Mesenchymal stem cell (in vitro differentiated cells and primary cell): ENCODE results near the gene EMC9.
A peak's percentile ranks its signal among the peaks of the same experiment; 100 is the strongest.

Experiments used
- DNase-seq: peaks from one replicate; pipeline ENCODE4 v3.0.0-alpha.2; 2013
- H2AFZ ChIP-seq: one replicate; pipeline ENCODE4 v1.6.1; 2013; ENCODE audit warnings: low read depth, mild to moderate bottlenecking, control low read depth, inconsistent platforms, low read length, moderate library complexity
- H2AK5ac ChIP-seq: 2 replicates; pipeline ENCODE4 v1.6.1; 2013; ENCODE audit warnings: low read length, moderate library complexity, mild to moderate bottlenecking, inconsistent platforms; ENCODE audit not compliant: severe bottlenecking
- H2BK120ac ChIP-seq: one replicate; pipeline ENCODE4 v1.6.1; 2013; ENCODE audit warnings: low read depth, mild to moderate bottlenecking, inconsistent platforms, low read length, moderate library complexity
- H2BK12ac ChIP-seq, 2 experiments: one replicate each; pipeline ENCODE4 v1.6.1; 2013; ENCODE audit warnings: inconsistent platforms in 2 of 2, low read length in 2 of 2, mild to moderate bottlenecking in 2 of 2, moderate library complexity in 2 of 2, control low read depth in 1 of 2
- H2BK15ac ChIP-seq: one replicate; pipeline ENCODE4 v1.6.1; 2013; ENCODE audit warnings: mild to moderate bottlenecking, low read depth, inconsistent platforms; ENCODE audit not compliant: poor library complexity, severe bottlenecking
- H2BK5ac ChIP-seq: 2 replicates; pipeline ENCODE4 v1.6.1; 2013; ENCODE audit warnings: low read depth, mild to moderate bottlenecking, low read length, control low read depth, inconsistent platforms; ENCODE audit not compliant: poor library complexity, severe bottlenecking
- H3K14ac ChIP-seq, 2 experiments: one replicate each; pipeline ENCODE4 v1.6.1; 2013; ENCODE audit warnings: inconsistent platforms in 2 of 2, low read length in 2 of 2, control low read depth in 1 of 2, mild to moderate bottlenecking in 1 of 2, moderate library complexity in 1 of 2
- H3K18ac ChIP-seq, 2 experiments: one replicate each; pipeline ENCODE4 v1.6.1; 2013; ENCODE audit warnings: inconsistent platforms in 2 of 2, low read length in 2 of 2, control low read depth in 1 of 2, low read depth in 1 of 2, mild to moderate bottlenecking in 1 of 2
- H3K23ac ChIP-seq, 2 experiments: one replicate each; pipeline ENCODE4 v1.6.1; 2013; ENCODE audit warnings: inconsistent platforms in 2 of 2, low read length in 2 of 2, mild to moderate bottlenecking in 2 of 2, moderate library complexity in 2 of 2, control low read depth in 1 of 2
- H3K27ac ChIP-seq: 2 replicates; pipeline ENCODE4 v1.5.1; 2013; ENCODE audit warnings: mild to moderate bottlenecking, moderate library complexity, low read length, control low read depth, inconsistent platforms; ENCODE audit not compliant: poor library complexity, severe bottlenecking
- H3K27me3 ChIP-seq, 2 experiments: 2 replicates each; pipeline versions ENCODE4 v1.6.1 to v1.7.0; 2013; ENCODE audit warnings: low read length in 2 of 2, mild to moderate bottlenecking in 2 of 2, moderate library complexity in 2 of 2, control low read depth in 1 of 2, inconsistent platforms in 1 of 2; ENCODE audit not compliant: control insufficient read depth in 1 of 2, insufficient read depth in 1 of 2
- H3K36me3 ChIP-seq, 2 experiments: 2 replicates each; pipeline versions ENCODE4 v1.6.1 to v1.7.0; 2013; ENCODE audit warnings: low read length in 2 of 2, control low read depth in 1 of 2, inconsistent platforms in 1 of 2, low read depth in 1 of 2, mild to moderate bottlenecking in 1 of 2; ENCODE audit not compliant: insufficient read depth in 2 of 2, control insufficient read depth in 1 of 2
- H3K4ac ChIP-seq, 2 experiments: one replicate each; pipeline ENCODE4 v1.6.1; 2013; ENCODE audit warnings: inconsistent platforms in 2 of 2, low read length in 2 of 2, mild to moderate bottlenecking in 2 of 2, moderate library complexity in 2 of 2, control low read depth in 1 of 2, low read depth in 1 of 2
- H3K4me1 ChIP-seq: 2 replicates; pipeline ENCODE4 v1.6.1; 2013; ENCODE audit warnings: low read depth, low read length, control low read depth; ENCODE audit not compliant: control insufficient read depth, insufficient read depth
- H3K4me2 ChIP-seq: 2 replicates; pipeline ENCODE4 v1.6.1; 2013; ENCODE audit warnings: low read length, mild to moderate bottlenecking, inconsistent platforms; ENCODE audit not compliant: poor library complexity, severe bottlenecking
- H3K4me3 ChIP-seq, 2 experiments: 2 replicates each; pipeline versions ENCODE4 v1.5.1 to v1.7.0; 2013; ENCODE audit warnings: low read length in 2 of 2, mild to moderate bottlenecking in 2 of 2, control low read depth in 1 of 2, low read depth in 1 of 2; ENCODE audit not compliant: insufficient read depth in 1 of 2
- H3K79me1 ChIP-seq: replicated peaks from 2 replicates; pipeline ENCODE4 v1.6.1; 2013; ENCODE audit warnings: mild to moderate bottlenecking, control low read depth, low read length, inconsistent platforms; ENCODE audit not compliant: poor library complexity, severe bottlenecking
- H3K9ac ChIP-seq: 2 replicates; pipeline ENCODE4 v1.7.0; 2013; ENCODE audit warnings: mild to moderate bottlenecking, low read length, moderate library complexity
- H3K9me3 ChIP-seq: 2 replicates; pipeline ENCODE4 v1.7.0; 2013; ENCODE audit warnings: mild to moderate bottlenecking, low read length; ENCODE audit not compliant: control insufficient read depth
- H4K8ac ChIP-seq: one replicate; pipeline ENCODE4 v1.6.1; 2013; ENCODE audit warnings: inconsistent platforms, mild to moderate bottlenecking, low read length, moderate library complexity
- H4K91ac ChIP-seq: one replicate; pipeline ENCODE4 v1.6.1; 2013; ENCODE audit warnings: mild to moderate bottlenecking, low read length, inconsistent platforms
- WGBS: methylation state at CpG from one replicate; pipeline ENCODE4 v1.1.7; 2013; ENCODE audit warnings: mixed read lengths; 5-methylcytosine and 5-hydroxymethylcytosine counted together

EMC9 gene

GRCh38 chr14:24181371-24182077 lies 40.1 kb upstream of the EMC9 start:
- H3K36me3 ChIP-seq = peaks cover 95% of the 10 kb centered on the region in 2 experiments
- H3K4me3 ChIP-seq = no peak overlapping the region
- H3K4me1 ChIP-seq = peaks cover 16% of the 10 kb centered on the region
- DNase-seq = no peak
- H2BK120ac ChIP-seq = no peak overlapping the region
- H2BK15ac ChIP-seq = no peak overlapping the region
- H4K8ac ChIP-seq = no peak overlapping the region
- H3K14ac ChIP-seq = no peak overlapping the region
- H3K79me1 ChIP-seq = peaks cover 40% of the 10 kb centered on the region
- no peak overlapping the region for H3K4ac ChIP-seq
- no peak overlapping the region for H2BK5ac ChIP-seq
- 96% methylated on average over 19 of the region's 19 CpGs for WGBS
- H2BK12ac ChIP-seq = no peak overlapping the region
- H4K91ac ChIP-seq = no peak overlapping the region
- H3K9ac ChIP-seq = no peak overlapping the region
- no peak overlapping the region for H2AK5ac ChIP-seq
- H3K27me3 ChIP-seq = no peaks in the 10 kb centered on the region
- H2AFZ ChIP-seq = no peak overlapping the region
- no peak overlapping the region for H3K4me2 ChIP-seq
- no peaks in the 10 kb centered on the region for H3K9me3 ChIP-seq
- no peak overlapping the region for H3K23ac ChIP-seq
- H3K27ac ChIP-seq = no peak overlapping the region
- no peak overlapping the region for H3K18ac ChIP-seq

GRCh38 chr14:24179961-24180796 lies 38.8 kb upstream of the EMC9 start:
- Histone ChIP-seq H3K9me3 (no peaks in the 10 kb centered on the region), H3K79me1 (peaks cover 30% of the 10 kb centered on the region), H3K9ac (peak overlapping the region; percentile 83), H3K23ac (no peak overlapping the region), H2AFZ (no peak overlapping the region), H3K36me3 (peaks cover 90 to 93% of the 10 kb centered on the region in 2 experiments), H3K27me3 (no peaks in the 10 kb centered on the region), H3K4me1 (peaks cover 16% of the 10 kb centered on the region), H3K4me2 (no peak overlapping the region), H3K18ac (no peak overlapping the region), H2BK15ac (no peak overlapping the region), H2BK5ac (no peak overlapping the region), H3K14ac (no peak overlapping the region), H4K91ac (no peak overlapping the region), H3K27ac (peak overlapping the region; percentile 73), H2BK120ac (no peak overlapping the region), H2BK12ac (no peak overlapping the region), H2AK5ac (peak overlapping the region; percentile 19), H3K4ac (no peak overlapping the region), H3K4me3 (no peak overlapping the region), H4K8ac (no peak overlapping the region)
- peak; percentile 24 for DNase-seq
- 91% methylated on average over 15 of the region's 18 CpGs for WGBS

GRCh38 chr14:24179294-24179960 lies 38.0 kb upstream of the EMC9 start:
- Histone ChIP-seq H2BK5ac (peak overlapping the region; percentile 21), H3K4me2 (no peak overlapping the region), H3K4me3 (no peak overlapping the region), H3K36me3 (peaks cover 85 to 93% of the 10 kb centered on the region in 2 experiments), H4K8ac (no peak overlapping the region), H3K18ac (no peak overlapping the region), H2BK120ac (no peak overlapping the region), H2BK12ac (no peak overlapping the region), H3K4ac (no peak overlapping the region), H3K23ac (no peak overlapping the region), H3K4me1 (peaks cover 16% of the 10 kb centered on the region), H3K79me1 (peaks cover 23% of the 10 kb centered on the region), H4K91ac (no peak overlapping the region), H3K27me3 (no peaks in the 10 kb centered on the region), H3K9ac (peak overlapping the region; percentile 83), H3K14ac (no peak overlapping the region), H2AK5ac (peak overlapping the region; percentile 19), H2AFZ (no peak overlapping the region), H3K27ac (peak overlapping the region; percentile 73), H2BK15ac (no peak overlapping the region), H3K9me3 (no peaks in the 10 kb centered on the region)
- 95% methylated on average over 14 of the region's 14 CpGs for WGBS
- no peak for DNase-seq
